Kasumi-1 (cell line): ENCODE measurements around the gene FEZ2.

Source experiments
- DNase-seq, 2 experiments: peaks; one replicate each; lab custom pipeline; 2025; lab: John Stamatoyannopoulos, UW

FEZ2 gene

GRCh38 chr2:36587101-36587500 is 10.9 kb downstream of the FEZ2 start:
- DNase-seq: no peak

DNA sequence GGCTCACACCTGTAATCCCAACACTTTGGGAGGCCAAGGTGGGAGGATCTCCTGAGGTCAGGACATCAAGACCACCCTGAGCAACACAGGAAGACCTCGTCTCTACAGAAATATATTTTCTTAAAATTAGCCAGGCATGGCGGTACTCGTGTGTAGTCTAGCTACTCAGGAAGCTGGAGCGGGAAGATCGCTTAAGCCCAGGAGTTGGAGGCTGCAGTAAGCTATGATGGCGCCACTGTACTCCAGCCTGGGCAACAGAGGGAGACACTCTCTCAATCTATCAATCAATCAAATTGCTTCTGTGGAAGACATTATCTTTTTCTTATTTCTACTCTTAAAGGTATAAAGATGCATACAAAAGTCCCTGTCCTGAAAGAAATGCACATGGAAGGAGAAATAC is 11.3 kb downstream of the FEZ2 start:
- DNase-seq: no peak

GRCh38 chr2:36584148-36584794 is 13.7 kb downstream of the FEZ2 start:
- no peak for DNase-seq

DNA sequence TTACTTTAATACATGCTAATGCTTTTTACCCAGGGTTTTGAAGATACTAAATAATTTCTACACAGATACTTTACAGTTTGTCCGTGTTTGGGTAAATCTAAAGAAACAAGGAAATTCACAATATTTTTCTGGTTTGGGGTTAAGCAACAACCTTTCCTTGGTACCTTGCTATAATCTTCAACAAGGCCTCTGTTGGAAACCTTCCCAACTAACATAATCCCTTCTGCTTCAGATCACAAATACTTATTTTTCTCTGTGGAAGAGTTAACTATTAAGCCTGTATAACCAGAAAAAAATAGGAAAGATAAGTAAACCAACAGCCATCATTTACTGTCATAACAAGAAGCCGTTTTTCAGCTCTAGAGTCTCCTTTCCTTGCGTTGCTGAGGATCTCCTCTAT is 15.0 kb downstream of the FEZ2 start:
- no peak for DNase-seq

GRCh38 chr2:36582538-36582937 is 15.4 kb downstream of the FEZ2 start:
- DNase-seq: no peak

DNA sequence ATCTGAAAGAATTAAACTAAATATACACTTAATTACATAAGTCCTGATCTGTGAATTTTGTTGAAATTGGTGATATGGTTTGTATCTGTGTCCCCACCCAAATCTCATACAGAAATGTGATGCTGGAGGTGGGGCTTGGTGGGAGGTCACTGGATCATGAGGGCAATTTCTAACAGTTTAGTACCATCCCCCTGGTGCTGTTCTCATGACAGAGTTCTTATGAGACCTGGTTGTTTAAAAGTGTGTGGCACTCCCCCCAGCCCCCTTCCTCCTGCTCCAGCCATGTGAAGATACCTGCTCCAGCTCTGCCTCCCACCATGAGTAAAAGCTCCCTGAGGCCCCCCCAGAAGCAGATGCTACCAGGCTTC is 18.7 kb downstream of the FEZ2 start:
- no peak for DNase-seq

GRCh38 chr2:36578343-36579296 is 19.3 kb downstream of the FEZ2 start:
- no peak for DNase-seq

GRCh38 chr2:36577884-36578283 is 20.1 kb downstream of the FEZ2 start:
- DNase-seq: no peak

DNA sequence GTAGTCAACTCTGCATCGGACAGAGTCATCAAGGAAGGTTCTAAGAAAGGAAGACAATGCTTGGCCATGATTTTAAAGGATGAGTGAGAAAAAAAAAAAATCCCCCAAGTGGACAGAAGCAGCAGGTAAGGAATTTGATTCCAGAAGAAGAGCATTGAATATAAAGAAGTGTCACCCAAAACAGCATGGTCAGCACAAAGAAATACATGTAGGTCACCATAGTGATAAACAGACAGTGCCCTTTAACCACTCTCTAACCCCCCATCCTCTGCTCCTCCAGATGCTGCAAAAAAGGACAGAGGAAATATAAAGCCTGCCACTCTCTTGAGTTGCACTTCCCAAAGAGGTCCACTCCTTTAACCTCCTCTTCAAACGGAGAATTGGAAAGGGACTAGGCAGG is 23.4 kb downstream of the FEZ2 start:
- no peak for DNase-seq

DNA sequence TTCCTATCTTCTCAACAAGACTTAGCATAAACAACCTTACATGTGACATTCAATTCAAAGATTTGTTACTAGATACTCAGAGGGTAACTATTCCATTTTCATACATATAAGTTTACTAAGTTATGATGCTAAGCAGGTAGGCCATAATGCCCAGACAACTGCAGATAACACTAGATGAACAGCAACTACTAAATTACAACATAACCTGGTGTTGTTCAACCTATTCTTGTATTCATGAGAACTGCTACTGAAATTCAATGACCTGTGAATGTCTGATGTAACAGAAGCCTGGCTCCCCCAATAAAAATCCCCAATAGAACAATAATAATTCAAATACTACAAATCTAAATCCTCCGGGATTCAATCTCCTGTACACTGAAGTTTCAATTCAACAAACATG is 24.8 kb downstream of the FEZ2 start:
- DNase-seq: no peak

DNA sequence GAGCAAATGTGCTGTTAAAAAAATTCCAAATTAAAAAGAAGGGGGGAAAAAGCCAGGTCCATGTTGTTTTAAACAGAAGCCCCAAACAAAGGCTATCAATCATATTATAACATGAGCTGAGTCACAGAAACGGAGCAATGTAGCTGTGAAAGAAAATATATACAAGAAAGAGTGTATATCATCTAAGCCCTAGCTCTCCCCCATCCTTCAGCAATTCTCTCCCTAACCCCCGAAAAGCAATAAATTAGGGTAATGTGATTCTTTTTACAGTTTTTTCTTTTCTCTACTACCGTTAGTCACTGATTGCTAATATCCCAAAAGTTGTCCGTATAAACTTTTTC is 25.3 kb downstream of the FEZ2 start:
- no peak for DNase-seq

DNA sequence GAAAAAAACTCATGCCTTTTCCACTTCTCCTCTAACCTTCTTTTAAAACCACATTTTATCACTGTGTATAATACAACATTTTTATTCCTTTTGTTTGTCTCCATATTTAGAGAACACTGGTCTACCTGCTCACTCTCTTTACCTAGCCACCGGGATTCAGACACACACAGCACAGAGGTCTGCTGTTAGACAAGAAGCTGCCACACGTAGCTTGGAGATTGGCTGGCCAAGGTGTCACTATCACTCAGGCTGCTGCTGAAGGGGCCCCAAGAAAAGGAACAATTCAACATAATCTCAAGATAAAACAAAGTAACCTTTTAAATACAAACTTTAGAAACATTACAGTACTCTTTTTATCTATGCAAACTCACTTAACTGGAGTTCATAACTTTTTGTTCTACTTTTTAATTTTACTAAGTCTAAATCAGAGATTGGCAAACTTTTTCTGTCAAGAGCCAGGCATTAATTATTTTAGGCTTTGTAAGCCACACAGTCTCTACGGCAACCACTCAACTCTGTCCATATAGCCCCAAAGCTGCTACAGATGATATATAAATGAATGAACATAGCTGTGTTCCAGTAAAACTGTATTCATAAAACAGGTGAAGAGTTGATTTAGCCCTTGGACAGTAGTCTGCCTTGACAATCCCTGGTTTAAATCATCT is 25.8 kb downstream of the FEZ2 start:
- no peak for DNase-seq

GRCh38 chr2:36570416-36570815 is 27.6 kb downstream of the FEZ2 start:
- DNase-seq: no peak

DNA sequence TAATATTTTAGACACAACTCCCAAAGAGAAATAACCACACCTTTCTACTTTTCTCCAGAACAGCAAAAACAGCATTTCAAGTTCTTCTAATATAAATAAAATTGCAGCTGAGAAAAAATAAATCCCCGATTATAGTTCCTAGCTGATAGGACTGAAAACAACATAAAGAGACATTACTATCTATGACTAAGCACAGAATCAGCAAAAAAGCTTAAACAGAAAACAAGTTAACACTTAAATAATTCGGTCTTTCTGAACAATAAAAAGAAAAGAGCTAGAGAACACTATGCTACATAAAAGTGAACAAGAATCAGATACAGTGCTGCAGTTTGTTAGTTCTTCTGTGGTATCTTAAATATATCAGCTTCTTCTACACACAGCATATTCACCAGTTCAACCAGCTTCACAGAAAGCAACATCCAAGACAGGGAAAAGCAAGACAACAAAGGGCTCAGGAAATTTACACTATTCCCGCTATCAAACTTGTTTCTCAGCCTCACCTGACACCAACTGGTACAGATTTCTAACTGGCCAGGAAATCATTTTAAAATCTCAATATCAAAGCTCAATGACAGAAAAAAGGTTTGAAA is 28.6 kb downstream of the FEZ2 start:
- DNase-seq: no peak

- no peak for DNase-seq
These were observed 29.3 kb downstream of the FEZ2 start for GRCh38 chr2:36568516-36569246.

DNA sequence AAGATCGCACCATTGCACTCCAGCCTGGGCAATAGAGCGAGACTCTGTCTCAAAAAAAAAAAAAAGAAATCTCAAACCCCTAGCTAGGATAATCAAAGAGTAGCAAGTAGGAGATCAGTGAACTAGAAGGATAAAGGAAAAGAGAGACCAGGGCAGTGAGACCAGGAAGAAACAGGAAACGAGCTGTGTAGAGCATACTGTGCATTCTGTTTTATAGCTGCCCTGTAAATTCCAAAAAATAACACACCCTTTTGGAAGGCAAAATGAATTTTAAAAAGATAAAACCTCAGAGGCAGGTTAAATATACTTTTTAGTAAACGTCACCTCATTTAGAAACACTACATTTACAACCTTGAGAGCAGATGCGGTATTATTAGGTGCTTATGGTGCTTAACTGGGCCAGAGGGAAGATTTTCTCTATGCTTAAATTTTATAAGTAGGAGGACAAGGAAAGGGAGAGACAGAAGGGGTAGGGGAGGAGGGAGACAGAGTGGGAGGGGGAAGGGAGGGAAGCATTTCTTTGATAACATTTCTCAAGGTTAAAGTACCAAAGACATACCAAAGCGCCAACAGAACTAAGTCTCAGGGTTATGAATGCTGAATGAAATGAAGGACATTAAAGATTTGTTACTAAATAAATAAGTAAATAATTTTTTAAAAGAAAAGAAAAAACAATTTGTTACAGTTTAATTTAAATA is 30.1 kb downstream of the FEZ2 start:
- DNase-seq: no peak

GRCh38 chr2:36566887-36567286 is 31.1 kb downstream of the FEZ2 start:
- no peak for DNase-seq

GRCh38 chr2:36565712-36566111 is 32.3 kb downstream of the FEZ2 start:
- no peak for DNase-seq

DNA sequence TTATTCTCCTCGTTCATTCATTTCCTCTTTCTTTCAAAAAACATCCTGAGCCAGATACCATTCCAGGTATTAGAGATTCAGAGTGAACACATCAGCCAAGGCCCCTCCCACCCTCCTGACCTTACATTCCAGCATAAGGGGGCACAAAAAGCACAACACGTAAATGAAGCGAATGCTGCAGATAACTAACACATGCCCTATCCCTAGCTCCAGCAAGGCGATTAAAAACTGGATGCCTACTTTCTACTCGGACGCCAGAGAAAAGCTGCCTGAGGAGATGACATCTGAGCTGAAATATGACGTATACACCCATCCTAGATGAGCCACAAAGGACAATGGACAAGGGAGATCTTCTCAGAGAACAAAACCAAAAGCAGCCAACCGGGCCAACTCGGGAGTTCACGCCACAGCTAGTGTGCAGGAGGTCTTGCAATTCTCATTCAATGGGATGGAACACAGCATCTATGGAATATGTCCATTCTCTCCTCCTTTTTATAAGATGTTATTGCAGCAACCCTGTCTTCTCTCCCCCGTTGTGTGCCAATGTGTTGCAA is 33.5 kb downstream of the FEZ2 start:
- no peak for DNase-seq

GRCh38 chr2:36562973-36563532 is 34.9 kb downstream of the FEZ2 start:
- no peak for DNase-seq

DNA sequence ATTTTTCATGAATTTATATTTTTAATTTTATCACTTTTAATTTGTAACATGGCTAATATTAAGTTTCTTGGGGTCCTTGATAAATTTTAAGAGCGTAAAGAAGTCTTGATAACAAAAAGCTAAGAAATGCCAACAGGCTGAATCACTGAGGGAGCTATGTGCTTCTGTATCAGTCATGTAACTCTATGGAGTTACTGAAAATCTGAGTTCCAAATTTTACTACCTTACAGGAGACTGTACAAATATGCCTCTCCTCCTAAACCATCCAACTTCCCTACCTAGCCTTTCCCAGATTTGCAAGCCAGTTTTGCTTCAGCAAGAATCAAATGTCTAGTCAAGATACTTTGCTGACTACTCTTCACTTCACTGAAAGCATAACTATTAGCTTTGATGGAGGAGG is 35.7 kb downstream of the FEZ2 start:
- no peak for DNase-seq
